Stimulated activated CD4-positive, alpha-beta T cell treated with anti-CD3 and anti-CD28 coated beads, TNF-alpha, amount 100 ng/mL, for 1 hour (primary cell): ENCODE measurements around the gene CHRNA7.

Source experiments
- DNase-seq, 3 donors: peaks; one replicate each; pipeline ENCODE4 v3.0.0-alpha.2; 2020; ENCODE audit warnings: low read depth in 3 of 3, low spot score in 1 of 3

The CHRNA7 gene

DNA sequence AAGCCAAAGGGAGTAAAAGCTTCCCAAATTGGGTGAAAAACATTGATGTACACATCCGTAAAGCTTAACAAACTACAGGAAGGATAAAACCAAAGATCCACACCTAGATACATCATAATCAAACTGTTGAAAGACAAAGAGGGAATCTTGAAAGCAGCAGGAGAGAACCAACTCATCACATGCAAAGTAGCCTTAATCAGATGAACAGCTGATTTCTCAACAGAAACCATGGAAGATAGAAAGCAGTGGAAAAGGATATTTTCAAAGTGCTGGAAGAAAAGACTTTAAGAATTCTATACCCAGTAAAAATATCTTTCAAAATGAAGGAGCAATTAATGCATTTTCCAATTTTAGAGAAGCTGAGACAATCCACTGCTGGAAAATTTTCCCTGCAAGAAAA is 36.8 kb downstream of the CHRNA7 start:
- no peak for DNase-seq

DNA sequence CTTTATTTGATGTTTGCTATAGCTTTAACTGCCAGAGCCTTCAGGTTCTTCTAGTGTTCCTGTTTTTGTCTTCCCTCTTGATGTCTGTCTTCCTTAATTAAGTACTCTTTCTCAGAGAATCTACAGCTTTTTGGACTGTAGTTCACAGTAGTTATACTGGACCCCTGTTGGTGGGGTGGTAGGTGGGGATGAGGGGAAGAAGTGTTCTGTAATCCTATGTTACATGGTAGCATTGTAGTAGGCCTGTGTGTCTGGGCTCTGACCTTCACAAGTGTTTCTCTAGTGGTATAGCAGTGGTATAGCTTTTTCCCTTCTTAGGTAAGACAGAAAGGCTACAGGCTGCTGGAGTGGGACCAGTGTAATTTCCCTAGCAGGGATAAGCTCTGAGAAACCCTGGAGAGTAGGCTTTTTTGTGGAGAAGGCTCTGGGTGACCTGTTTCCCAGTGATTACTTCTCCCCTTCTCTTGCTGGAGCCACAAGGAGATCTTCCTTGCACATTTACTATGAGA is 59.6 kb downstream of the CHRNA7 start:
- no peak for DNase-seq

DNA sequence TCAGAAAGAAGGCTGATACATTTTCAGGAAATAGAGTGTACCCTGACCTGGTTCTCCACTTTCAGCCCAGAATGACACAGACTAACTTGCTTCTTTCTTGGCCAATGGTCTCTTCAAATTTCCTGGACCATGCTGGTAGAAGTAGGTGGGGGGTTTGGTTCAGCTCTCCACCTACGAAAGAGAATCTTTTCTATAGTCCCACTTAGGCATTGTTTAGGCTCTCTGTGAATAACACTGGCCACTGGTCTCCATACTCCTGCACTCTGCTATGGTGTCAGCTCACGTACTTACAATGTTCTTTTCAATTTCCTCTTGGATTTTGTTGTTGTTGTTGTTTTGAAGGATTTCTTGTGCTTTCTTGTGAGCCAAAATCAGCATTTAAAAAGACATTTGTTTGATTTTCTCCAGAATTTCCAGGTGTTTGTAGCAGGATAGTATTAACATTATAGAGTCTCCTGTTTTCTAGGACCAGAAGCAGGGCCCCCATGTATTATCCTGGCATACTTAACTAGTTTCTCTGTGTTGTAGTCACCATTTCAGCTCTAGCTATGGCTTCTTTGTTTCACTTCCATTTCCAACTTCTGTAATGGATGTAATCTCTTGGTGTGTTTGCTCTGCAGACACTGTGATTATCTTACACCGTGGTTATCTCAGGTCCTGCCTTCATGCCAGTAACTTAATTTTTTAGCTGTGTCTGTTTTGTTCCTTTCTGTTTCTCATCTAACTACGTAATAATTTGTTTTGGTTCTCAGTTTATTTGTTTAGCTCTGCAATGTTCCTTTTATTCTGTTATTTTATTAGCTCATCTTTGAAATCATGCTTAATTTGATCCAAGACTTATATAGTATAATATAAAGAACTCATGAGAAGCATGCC is 61.4 kb downstream of the CHRNA7 start:
- no peak for DNase-seq

DNA sequence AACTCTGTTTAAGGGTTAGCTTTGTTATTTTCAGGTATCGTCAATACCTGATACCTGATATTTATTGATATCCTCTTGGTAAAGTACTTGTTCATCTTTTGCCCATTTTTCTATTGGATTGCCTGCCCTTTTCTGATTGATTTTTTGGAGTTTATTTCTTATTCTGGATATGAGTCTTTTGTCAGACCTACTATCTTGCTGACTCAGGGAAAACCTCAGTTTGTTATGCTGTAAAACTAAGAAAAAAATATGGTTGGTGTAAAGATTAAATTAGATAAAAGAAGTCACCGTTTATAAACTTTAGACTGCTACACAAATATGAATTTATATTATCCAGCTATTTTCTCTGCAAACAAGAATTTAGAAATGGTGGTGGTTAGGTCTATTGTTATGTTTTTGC is 65.9 kb downstream of the CHRNA7 start:
- no peak for DNase-seq

DNA sequence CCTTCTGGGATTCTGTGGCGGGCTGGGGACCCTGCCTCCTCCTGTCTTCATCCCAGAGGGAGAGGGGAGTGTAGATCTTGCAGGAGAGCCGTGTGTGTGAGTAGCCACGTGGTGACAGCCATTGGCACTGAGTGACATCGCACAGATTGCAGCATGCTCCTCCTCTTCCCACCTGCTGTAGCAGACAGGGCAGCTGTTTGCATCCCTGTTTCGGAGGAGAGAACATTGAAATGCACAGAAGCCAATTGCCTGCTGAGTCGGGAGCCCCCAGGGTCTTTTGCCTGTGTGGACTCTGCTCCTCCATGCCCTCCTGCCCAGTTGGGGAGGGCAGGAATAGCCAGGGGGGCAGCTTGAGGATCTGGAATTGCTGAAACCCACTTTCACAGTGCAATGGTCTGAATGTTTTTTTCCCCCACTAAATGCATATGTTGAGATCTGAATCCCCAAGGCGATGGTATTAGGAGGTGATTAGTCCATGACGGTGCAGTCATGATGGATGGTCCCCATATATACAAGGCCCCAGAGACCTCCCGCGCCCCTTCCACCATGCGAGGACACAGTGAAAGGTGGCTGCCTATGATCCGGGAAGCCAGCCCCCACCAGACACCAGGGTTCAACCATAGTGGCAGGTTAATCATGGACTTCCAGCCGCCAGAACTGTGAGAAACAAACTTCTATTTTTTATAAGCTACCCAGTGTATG is 66.8 kb downstream of the CHRNA7 start:
- DNase-seq = no peak

DNA sequence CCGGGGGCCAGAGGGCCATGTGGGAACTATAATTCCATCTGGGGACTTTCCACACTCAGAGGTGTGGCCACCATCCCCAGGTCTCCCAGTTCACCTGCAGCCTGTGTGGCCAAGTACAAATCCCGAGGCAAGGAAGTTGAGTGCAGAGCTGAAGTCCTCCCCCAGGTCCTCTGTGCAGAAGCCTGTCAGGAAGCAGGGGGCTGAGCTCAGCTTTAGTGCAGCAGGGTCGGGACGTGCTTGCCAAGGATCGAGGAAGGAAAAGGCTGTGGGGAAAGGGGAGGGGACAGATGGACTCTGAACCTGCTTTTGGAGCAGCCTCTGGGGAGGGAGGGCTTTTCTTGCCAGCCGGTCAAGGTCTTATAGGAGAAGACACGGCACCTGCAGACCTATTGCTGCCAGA is 67.7 kb downstream of the CHRNA7 start:
- DNase-seq = no peak

DNA sequence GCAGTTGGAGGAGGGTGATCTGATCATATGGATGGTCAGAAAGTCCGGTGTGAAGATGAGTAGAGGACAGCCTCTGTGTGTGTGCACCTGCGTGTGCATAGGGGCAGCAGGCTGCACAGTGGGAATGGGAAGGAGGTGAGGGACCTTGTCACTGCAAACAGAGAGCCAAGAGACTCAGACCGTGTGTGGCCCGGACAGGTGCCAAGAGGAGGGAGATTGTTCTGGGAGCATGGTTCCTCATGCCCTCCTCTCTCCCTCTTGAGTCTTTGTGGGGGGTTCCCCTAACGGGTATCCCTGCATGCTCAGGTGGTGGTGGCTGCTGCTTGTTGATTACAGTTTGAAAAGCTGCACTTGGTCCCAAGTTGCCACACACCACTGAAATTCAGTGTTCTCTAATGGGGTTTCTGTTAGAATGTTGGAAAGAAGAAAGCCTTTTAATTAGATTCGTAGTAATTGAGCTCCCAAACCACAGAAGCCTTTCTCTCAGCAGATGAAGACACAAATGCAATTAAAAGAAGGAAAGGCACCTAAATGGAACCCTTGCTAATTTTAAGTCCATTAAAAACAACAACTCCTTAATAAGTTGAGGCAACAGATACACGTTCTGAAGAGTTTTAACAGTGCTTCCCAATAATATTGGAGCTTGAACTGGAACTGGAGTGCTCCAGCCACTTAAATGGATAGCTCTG is 68.9 kb downstream of the CHRNA7 start:
- DNase-seq = no peak

DNA sequence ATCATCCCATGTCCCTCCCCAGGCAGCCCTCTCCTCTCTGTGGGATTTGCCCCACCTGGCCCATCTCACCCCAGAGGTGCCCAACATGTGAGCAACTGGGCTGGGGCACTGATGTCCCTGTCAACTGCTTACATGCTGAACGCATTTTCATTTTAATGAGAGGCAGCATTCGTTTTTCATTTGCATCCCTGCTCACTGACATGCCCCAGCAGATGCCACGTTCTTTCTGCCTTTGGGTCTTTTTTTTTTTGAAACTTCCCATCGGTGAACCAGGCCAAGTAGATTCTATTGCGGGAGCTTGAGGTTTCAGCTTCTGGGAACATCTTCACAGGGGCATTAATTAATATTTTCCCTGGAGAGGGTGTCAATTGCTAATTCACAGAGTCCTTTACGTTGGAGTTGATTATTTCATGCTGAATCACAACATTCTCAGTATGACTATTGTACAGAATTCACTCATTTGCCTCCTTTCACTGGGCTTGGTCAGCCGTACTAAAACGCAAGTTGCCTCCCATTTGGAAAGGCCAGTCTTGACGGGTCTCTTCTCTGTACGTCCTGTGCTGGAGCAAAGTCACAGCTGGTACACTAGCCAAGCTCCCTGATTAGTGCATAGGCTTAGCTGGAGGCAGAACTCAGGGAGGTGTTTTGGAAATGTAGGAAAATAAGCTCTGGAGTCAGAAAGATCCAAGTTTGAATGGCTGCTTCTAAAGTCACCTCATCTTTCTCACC is 69.8 kb downstream of the CHRNA7 start:
- DNase-seq = no peak

DNA sequence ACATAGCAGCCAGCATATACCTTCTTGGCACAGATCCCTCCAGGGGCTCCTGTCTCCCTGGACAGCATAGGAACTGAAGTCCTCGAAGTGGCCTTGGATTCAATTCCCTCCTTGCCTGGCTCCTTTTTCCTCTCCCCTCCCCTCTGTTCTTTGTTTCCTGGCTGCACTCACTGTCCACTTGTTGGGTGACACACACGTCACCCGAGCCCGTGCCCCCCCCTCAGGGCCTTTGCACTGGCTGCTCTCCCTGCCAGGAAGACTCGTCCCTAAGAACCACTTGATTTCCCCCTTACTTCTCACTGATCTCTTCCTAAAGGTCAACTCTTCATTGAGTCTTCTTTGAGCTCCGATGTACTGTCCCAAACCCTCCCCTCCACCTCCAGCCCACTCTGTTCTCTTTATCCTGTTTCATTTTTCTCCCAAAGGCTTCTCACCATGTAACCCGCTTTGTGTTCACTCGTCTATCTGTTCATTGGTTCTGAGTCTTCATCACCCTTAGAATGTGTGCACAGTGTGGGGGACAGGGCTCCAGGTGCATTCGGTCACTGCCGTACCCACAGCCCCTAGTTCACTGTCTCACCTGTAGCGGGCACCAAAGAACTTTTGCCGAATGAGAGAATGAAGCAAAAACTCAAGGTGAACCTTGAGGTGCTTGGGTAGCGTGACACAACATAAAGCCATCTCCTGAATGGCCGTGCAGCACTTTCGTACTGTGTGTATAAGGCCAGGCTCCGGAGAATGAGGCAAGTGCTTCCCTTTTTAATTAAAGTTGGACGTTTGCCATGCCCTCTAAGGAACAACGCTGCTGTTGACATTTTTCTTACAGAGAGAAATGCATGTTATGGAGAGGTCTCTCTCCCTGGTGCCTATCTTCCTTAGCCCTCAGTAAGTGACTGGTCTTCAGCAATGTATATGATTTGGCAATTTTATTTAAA is 74.0 kb downstream of the CHRNA7 start:
- DNase-seq = no peak

DNA sequence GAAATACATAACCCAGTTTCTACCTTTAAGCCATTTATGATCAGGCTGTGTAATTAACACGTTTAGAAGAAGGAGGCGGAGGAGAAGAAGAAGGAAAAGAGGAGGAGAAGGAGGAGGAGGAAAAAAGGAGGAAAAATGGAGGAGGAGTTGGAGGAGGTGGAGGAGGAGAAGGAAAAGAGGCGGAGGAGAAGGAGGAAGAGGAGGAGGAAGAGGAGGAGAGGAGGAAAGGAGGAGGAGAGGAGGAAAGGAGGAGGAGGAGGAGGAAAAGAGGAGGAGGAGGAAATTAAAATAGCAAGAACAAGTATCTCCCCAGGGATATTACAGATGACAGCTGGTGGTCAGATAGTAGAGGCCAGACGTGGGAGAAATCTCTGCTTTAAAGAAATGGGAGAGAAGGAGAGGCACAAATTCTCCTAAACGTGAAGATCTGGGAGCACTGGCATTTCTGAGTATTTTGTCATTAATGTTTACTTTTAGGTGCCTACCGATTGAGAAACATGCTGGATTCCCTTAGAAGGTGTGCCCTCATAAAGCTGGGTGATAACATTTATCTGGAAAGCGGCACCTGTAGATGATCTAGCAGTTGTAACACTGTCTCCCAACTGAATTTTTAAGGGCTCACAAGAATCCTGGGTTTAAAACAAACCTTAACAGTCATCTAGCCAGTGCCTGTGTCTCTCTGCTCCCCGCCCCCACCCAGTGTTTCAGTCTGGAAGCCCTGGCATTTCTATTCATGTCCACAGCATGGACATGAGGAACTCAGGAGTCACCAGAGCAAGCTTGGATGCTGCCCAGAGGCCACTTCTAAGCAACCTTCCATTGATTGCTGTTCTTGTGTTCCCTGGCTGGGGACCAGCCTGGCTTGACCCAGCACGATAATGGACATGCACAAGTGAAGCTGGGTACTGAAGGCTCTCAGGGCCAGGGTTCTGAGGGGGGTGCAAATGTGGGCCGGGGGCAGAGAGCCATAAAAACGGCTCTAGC is 75.2 kb downstream of the CHRNA7 start:
- no peak for DNase-seq

DNA sequence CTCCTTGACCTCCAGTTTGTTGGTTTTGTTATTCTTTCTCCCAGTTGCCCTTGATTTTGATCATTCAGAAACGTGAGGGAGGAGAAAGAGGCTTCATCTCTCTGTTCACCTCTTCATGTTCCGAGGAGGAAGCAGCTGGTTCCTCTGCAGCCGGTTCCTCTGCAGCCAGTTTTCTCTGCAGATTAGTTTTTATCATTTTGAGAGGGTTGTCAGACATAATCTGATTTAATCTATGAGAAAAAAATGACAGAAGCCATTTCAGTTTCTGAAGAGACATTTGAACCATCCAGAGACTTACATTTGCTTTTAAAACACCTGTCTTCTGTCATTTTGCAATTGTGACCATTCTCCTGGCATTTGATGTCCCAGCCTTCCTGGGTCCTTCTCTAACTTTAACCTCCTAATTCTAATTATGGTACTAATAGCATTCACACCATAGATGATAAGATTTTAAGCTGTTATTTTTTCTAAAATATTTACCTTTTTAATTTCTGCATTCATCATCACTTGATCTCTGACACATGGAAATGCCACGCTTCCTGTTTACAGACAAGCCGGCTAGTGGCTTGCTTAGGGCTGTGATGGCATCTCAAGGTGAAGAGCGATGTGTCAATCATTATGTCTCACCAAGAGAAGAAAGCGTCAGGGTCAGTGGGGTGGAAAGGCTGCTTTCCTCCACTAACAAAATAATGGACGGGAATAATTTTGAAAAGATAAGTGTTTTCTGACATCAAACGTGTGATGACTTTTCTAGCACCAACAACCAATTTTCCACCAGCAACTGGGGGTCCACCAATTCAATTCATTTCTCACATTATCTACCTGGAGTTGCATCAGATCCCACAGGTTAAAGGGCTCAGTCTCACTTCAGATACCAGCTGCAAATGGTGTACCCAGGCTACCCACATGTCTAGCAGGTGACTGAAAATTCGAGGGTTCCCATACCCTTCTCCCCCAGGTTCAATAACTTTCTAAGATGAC is 76.4 kb downstream of the CHRNA7 start:
- no peak for DNase-seq

DNA sequence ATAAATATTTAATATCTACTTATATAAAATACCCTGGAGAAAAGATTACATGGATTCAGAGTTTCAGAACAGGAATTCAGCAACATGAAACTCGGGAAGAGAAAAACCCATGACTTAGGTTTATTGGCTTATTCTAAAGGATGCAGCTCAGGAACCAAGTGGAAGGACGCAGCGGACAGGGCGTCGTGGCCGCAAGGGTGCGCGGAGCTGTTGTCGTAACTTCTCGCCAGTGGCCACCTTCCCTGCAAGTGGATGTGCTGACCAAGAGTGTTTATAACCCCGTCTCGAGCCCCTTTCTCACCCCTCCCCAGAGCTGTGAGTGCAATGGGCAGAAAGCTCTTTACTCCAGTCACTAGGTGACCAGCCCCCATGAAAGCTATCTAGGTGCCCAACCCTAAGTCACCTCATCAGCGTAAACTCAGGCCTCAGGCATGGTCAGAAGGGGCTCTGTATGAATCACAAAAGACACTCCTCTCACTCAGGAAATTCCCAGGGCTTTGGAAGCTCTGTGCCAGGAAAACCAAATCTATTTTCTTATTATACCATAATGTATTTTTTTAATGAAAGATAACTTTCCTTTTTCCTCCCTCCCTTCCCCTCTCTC is 77.3 kb downstream of the CHRNA7 start:
- DNase-seq = no peak

DNA sequence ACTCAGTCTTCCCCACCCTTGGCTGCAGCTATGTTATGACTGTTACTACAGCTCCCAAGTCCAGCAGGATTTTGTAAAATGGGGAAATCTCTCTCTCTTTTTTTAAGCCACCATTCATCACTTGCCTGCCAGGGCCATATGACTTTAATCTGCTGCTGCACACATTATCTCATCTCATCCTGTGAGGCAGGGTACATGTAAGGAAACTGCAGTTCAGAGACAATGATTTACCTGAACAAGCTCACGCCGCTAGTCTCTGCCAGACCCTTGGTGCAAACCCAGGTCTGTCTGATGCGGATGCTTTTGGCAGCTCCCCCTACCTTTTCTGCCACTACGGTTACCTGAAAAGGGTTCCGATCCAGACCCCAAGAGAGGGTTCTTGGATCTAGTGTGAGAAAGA is 78.3 kb downstream of the CHRNA7 start:
- DNase-seq = no peak

DNA sequence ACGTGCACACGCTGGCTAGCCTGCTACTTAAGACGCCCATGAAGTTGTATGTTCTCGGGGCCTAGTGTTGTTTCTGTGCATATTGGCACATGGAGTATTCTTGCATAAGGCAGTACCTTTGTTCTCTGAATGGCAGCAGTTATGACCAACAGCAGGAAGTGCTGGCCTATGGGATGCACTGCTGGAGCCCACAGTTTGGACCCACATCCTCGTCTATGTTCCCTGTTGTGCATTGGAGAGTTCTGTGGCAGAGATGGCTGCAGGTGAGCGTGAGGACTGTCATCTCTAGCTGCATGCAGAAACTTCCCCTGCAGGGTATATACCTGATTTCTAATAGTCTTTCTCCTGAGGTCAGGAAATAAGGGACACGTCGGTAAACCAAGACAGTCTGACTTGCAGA is 81.8 kb downstream of the CHRNA7 start:
- no peak for DNase-seq

DNA sequence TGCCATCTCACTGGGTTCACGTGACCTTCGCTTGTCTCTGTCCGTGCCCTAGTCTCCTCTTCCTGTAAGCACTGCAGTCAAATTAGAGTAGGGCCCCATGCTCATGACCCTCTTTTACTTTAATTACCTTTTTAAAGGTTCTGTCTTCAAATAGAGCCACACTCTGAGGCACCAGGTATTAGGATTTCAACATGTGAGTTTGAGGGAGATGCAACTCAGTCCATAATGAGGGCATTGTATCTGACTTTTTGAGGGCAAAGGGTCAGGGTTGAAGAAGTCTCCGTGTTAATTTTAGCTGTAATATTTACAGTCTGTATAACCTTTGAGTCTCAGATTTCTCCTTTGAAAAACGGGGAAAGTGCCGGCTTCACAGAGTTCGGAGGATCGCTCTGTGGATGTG is 82.9 kb downstream of the CHRNA7 start:
- no peak for DNase-seq

DNA sequence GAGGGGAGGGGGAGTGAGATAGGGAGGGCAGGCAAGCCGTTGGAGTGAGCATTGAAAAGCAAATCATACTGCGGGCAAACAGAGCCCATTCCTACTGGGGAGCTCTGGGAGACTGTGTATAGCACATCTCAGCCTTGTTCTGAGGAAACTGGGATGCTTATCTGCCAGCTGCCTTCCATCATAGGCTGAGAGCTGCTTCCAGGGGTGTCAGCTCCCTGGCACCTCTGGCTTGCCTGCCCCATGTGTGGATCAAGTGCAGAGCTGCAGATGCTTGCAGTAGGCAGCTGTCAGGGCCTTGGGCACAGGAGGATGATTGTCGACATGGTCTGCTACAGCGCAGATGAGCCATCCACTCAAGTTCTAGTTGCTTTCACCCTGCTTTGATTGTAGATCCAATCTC is 86.8 kb downstream of the CHRNA7 start:
- no peak for DNase-seq

DNA sequence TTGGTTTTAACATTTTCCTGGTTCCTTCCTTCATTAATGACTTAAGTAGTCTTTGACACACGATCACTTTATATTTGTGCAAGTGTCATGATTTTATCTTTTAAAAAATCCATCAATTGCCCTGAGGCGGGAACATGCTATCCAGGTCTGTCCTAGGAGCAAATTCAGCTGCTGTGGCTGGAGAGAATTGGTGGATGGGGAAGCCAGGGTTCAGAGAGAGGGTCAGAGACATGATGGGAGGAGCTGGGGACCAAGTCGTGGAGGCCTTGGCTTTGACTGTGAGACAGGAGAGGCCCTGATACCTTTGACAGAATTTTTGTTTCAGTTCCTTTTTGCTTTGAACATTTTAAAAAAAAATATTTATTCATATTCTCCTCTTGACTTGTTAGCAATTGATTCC is 89.0 kb downstream of the CHRNA7 start:
- DNase-seq = no peak
